Uterus (tissue), 4 donors: ENCODE measurements around the gene MLPH. TPM values are rescaled to one million over a fixed set of nuclear protein-coding genes. Genes with fewer than 3 reads are reported as not detected.

Experiments
- DNase-seq, 2 donors: peaks; one replicate each; pipeline ENCODE4 v3.0.0-alpha.2; 2019 to 2020
- H3K27ac ChIP-seq, 2 donors: fragments of 200-600 bp; sonication (generic); 1 replicate in 1 of 2; 2 replicates in 1 of 2; pipeline ENCODE4 v1.5.1; 2016 to 2018
- H3K27me3 ChIP-seq, 2 donors: fragments of 200-600 bp; sonication (generic); one replicate each; pipeline ENCODE4 v1.5.1; 2018 to 2019; ENCODE audit warnings: control low read depth in 1 of 2
- H3K36me3 ChIP-seq, 2 donors: fragments of 200-600 bp; sonication (generic); one replicate each; pipeline ENCODE4 v1.5.1; 2019; ENCODE audit warnings: control low read depth in 1 of 2
- H3K4me1 ChIP-seq, 2 donors: fragments of 200-600 bp; sonication (generic); one replicate each; pipeline ENCODE4 v1.5.1; 2018 to 2019; ENCODE audit warnings: control low read depth in 1 of 2
- H3K4me3 ChIP-seq, 2 donors: fragments of 200-600 bp; sonication (generic); 1 replicate in 1 of 2; 2 replicates in 1 of 2; pipeline ENCODE4 v1.5.1; 2018 to 2019; ENCODE audit warnings: mild to moderate bottlenecking in 1 of 2
- H3K9me3 ChIP-seq, 2 donors: fragments of 200-600 bp; sonication (generic); one replicate each; pipeline ENCODE4 v1.5.1; 2019; ENCODE audit warnings: control low read depth in 1 of 2
- POLR2A ChIP-seq, 2 donors: fragments of 450-650 bp; IDR thresholded peaks; one replicate each; pipeline ENCODE4 v1.6.1; 2016; ENCODE audit warnings: antibody characterized with exemption in 2 of 2, mild to moderate bottlenecking in 1 of 2, moderate library complexity in 1 of 2
- intact Hi-C: fragments of 100-400 bp; cut with DNase I; formaldehyde crosslinking; loops from one replicate; pipeline ENCODE4 v1.15.1; 2023; ENCODE audit warnings: low total_unique reads
- total RNA-seq, 4 donors: library from RNA; depleted of rRNA in 3 of 4; stranded (reverse); fragments of >200 nt in 3 of 4; gene quantifications; one replicate each; pipeline versions ENCODE4 v1.1.0 to v1.2.4, GENCODE V29; 2014 to 2023
- TF ChIP-seq, protein P1 (sequence below), 4 experiments: fragments of 200-600 bp in 2 of 4; fragments of 450-650 bp in 2 of 4; sonication (generic) in 2 of 4; IDR thresholded peaks; one replicate each; pipeline ENCODE4 v1.5.1; 2016 to 2019; ENCODE audit warnings: antibody characterized with exemption in 4 of 4, mild to moderate bottlenecking in 2 of 4, moderate library complexity in 1 of 4
- donor health status: DM: yes; HTN: yes; CAD: no.

Gene MLPH
- total RNA-seq, 4 donors from 2014 or later = 1.2 to 16.5 (median 8.9) TPM

GRCh38 chr2:237451643-237452469 is 35.2 kb upstream of the MLPH start:
- Histone ChIP-seq H3K4me3 (no peak overlapping the region), H3K36me3 (no peaks in the 10 kb centered on the region), H3K27ac (peak overlapping the region; percentile 77 to 80), H3K4me1 (peaks cover 13 to 19% of the 10 kb centered on the region in 2 donors), H3K9me3 (no peaks in the 10 kb centered on the region), H3K27me3 (no peaks in the 10 kb centered on the region)
- intact Hi-C loops = no loop called here
- TF ChIP-seq POLR2A (IDR thresholded peaks at IDR 0.05) = no peak
- TF ChIP-seq, protein P1, sequence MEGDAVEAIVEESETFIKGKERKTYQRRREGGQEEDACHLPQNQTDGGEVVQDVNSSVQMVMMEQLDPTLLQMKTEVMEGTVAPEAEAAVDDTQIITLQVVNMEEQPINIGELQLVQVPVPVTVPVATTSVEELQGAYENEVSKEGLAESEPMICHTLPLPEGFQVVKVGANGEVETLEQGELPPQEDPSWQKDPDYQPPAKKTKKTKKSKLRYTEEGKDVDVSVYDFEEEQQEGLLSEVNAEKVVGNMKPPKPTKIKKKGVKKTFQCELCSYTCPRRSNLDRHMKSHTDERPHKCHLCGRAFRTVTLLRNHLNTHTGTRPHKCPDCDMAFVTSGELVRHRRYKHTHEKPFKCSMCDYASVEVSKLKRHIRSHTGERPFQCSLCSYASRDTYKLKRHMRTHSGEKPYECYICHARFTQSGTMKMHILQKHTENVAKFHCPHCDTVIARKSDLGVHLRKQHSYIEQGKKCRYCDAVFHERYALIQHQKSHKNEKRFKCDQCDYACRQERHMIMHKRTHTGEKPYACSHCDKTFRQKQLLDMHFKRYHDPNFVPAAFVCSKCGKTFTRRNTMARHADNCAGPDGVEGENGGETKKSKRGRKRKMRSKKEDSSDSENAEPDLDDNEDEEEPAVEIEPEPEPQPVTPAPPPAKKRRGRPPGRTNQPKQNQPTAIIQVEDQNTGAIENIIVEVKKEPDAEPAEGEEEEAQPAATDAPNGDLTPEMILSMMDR (IDR thresholded peaks at IDR 0.05) = peak in 3 of 4 experiments; percentile 33 to 61 (median 51)
- DNase-seq = peak; percentile 66 to 75

GRCh38 chr2:237452861-237453260 is 34.2 kb upstream of the MLPH start:
- no peak for DNase-seq
- H3K4me3 ChIP-seq = no peak overlapping the region
- TF ChIP-seq, protein P1 (IDR thresholded peaks at IDR 0.05) = no peak
- no peak for TF ChIP-seq POLR2A (IDR thresholded peaks at IDR 0.05)
- H3K36me3 ChIP-seq = no peaks in the 10 kb centered on the region
- peaks cover 13 to 19% of the 10 kb centered on the region in 2 donors for H3K4me1 ChIP-seq
- H3K27me3 ChIP-seq = no peaks in the 10 kb centered on the region
- intact Hi-C loops = no loop called here
- H3K9me3 ChIP-seq = no peaks in the 10 kb centered on the region
- H3K27ac ChIP-seq = peak overlapping the region; percentile 77 to 80

DNA sequence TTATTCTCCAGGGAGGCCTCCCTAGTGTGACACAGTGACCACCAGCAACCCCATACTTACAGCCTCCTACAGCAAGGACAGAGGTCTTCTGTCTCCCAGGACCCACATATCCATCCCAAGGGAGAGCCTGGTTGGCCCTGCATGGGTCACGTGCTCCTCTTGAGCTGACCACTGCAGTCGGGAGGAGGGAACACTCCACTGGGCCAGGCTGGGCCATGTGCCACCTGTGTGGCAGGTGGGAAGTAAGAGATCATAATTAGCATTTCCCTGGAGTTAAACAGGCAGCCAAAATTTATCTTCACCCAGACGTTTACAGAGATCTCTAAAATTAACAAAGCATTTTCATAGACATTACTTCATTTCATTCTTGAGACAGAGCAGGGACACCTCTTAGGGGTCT is 33.4 kb upstream of the MLPH start:
- peak in 1 of 2 donors; percentile 14 for DNase-seq
- no peaks in the 10 kb centered on the region for H3K36me3 ChIP-seq
- no peak overlapping the region for H3K4me3 ChIP-seq
- H3K9me3 ChIP-seq = no peaks in the 10 kb centered on the region
- no peaks in the 10 kb centered on the region for H3K27me3 ChIP-seq
- no peak for TF ChIP-seq POLR2A (IDR thresholded peaks at IDR 0.05)
- TF ChIP-seq, protein P1 (IDR thresholded peaks at IDR 0.05) = no peak
- intact Hi-C loops = no loop called here
- peaks cover 13 to 19% of the 10 kb centered on the region in 2 donors for H3K4me1 ChIP-seq
- no peak overlapping the region for H3K27ac ChIP-seq

- peak overlapping the region in 1 of 2 donors; percentile 30 for H3K27ac ChIP-seq
- intact Hi-C loops = no loop called here
- TF ChIP-seq, protein P1 (IDR thresholded peaks at IDR 0.05) = no peak
- TF ChIP-seq POLR2A (IDR thresholded peaks at IDR 0.05) = no peak
- no peaks in the 10 kb centered on the region for H3K27me3 ChIP-seq
- H3K36me3 ChIP-seq = no peaks in the 10 kb centered on the region
- H3K4me1 ChIP-seq = peaks cover 4 to 9% of the 10 kb centered on the region in 2 donors
- no peaks in the 10 kb centered on the region for H3K9me3 ChIP-seq
- H3K4me3 ChIP-seq = no peak overlapping the region
- peak in 1 of 2 donors; percentile 11 for DNase-seq
Measured at GRCh38 chr2:237455764-237456163, 31.3 kb upstream of the MLPH start.

- peaks cover 4 to 7% of the 10 kb centered on the region in 2 donors for H3K4me1 ChIP-seq
- intact Hi-C loops = no loop called here
- H3K36me3 ChIP-seq = no peaks in the 10 kb centered on the region
- H3K27ac ChIP-seq = peak overlapping the region; percentile 3 to 30
- no peaks in the 10 kb centered on the region for H3K27me3 ChIP-seq
- H3K4me3 ChIP-seq = no peak overlapping the region
- H3K9me3 ChIP-seq = no peaks in the 10 kb centered on the region
- no peak for TF ChIP-seq POLR2A (IDR thresholded peaks at IDR 0.05)
- TF ChIP-seq, protein P1 (IDR thresholded peaks at IDR 0.05) = no peak
- DNase-seq = peak; percentile 78 to 79
Measured at GRCh38 chr2:237456200-237456843, 30.7 kb upstream of the MLPH start.
